Activated T-cell treated with anti-CD3 and anti-CD28 coated beads, Interleukin-2, amount 50 U/mL, for 4 hours (primary cell): ENCODE data around the gene NR1H3. TPM values are rescaled to one million over a fixed set of nuclear protein-coding genes. Genes with fewer than 3 reads are reported as not detected.

ENCODE experiments used
- ATAC-seq, 2 donors: fragments of 200-7000 bp; cut with Tn5 transposase; one replicate each; pipeline ENCODE4 v1.10.0; 2021
- DNase-seq: peaks from one replicate; pipeline ENCODE4 v3.0.0-alpha.2; 2020
- H3K27me3 Mint-ChIP-seq: one replicate; pipeline ENCODE4 v1.8.0; 2021; ENCODE audit warnings: low read depth, mixed read lengths
- H3K36me3 Mint-ChIP-seq: one replicate; pipeline ENCODE4 v1.8.0; 2022; ENCODE audit warnings: mixed read lengths; ENCODE audit not compliant: insufficient read depth
- H3K4me1 Mint-ChIP-seq: one replicate; pipeline ENCODE4 v1.8.0; 2021; ENCODE audit warnings: low read depth, mixed read lengths
- H3K4me3 Mint-ChIP-seq: one replicate; pipeline ENCODE4 v1.8.0; 2021; ENCODE audit warnings: mild to moderate bottlenecking, moderate library complexity, mixed read lengths
- H3K9me3 Mint-ChIP-seq: one replicate; pipeline ENCODE4 v1.8.0; 2021; ENCODE audit warnings: mixed read lengths
- total RNA-seq, 3 donors: library from RNA; stranded (reverse); gene quantifications; one replicate each; pipeline ENCODE4 v1.2.1, GENCODE V29; 2021

The NR1H3 gene
- total RNA-seq, 3 donors from 2014 or later = 8.5 to 10.3 (median 10.0) TPM

- H3K4me1 Mint-ChIP-seq = peaks cover 27% of the 10 kb centered on the region
- H3K4me3 Mint-ChIP-seq = peak overlapping the region; percentile 27
- H3K9me3 Mint-ChIP-seq = no peaks in the 10 kb centered on the region
- no peaks in the 10 kb centered on the region for H3K27me3 Mint-ChIP-seq
- peak; percentile 67 to 71 for ATAC-seq
- peaks cover 24% of the 10 kb centered on the region for H3K36me3 Mint-ChIP-seq
- peak; percentile 47 for DNase-seq
Observed at GRCh38 chr11:47234669-47235100, 23.1 kb upstream of the NR1H3 start.

GRCh38 chr11:47235163-47235562, 22.6 kb upstream of the NR1H3 start:
- H3K4me1 Mint-ChIP-seq = peaks cover 27% of the 10 kb centered on the region
- no peaks in the 10 kb centered on the region for H3K27me3 Mint-ChIP-seq
- H3K36me3 Mint-ChIP-seq = peaks cover 28% of the 10 kb centered on the region
- no peak for DNase-seq
- H3K9me3 Mint-ChIP-seq = no peaks in the 10 kb centered on the region
- ATAC-seq = peak; percentile 4 to 32
- peak overlapping the region; percentile 27 for H3K4me3 Mint-ChIP-seq

GRCh38 chr11:47236482-47236881, 21.3 kb upstream of the NR1H3 start:
- DNase-seq (no peak), ATAC-seq (no peak)
- H3K36me3 Mint-ChIP-seq = peaks cover 33% of the 10 kb centered on the region
- H3K4me1 Mint-ChIP-seq = peaks cover 27% of the 10 kb centered on the region
- no peak overlapping the region for H3K4me3 Mint-ChIP-seq
- H3K9me3 Mint-ChIP-seq = no peaks in the 10 kb centered on the region
- no peaks in the 10 kb centered on the region for H3K27me3 Mint-ChIP-seq

- DNase-seq (no peak), ATAC-seq (no peak)
- H3K27me3 Mint-ChIP-seq = no peaks in the 10 kb centered on the region
- H3K9me3 Mint-ChIP-seq = no peaks in the 10 kb centered on the region
- peaks cover 15% of the 10 kb centered on the region for H3K4me1 Mint-ChIP-seq
- H3K36me3 Mint-ChIP-seq = peaks cover 51% of the 10 kb centered on the region
- H3K4me3 Mint-ChIP-seq = no peak overlapping the region
Observed at GRCh38 chr11:47239852-47240251, 17.9 kb upstream of the NR1H3 start.

GRCh38 chr11:47241841-47242301, 15.9 kb upstream of the NR1H3 start:
- peak; percentile 10 to 29 for ATAC-seq
- Mint-ChIP-seq H3K9me3 (no peaks in the 10 kb centered on the region), H3K4me3 (no peak overlapping the region), H3K36me3 (peaks cover 40% of the 10 kb centered on the region), H3K27me3 (no peaks in the 10 kb centered on the region), H3K4me1 (peaks cover under 1% of the 10 kb centered on the region)
- no peak for DNase-seq

- no peaks in the 10 kb centered on the region for H3K9me3 Mint-ChIP-seq
- H3K4me1 Mint-ChIP-seq = no peaks in the 10 kb centered on the region
- peaks cover 36% of the 10 kb centered on the region for H3K36me3 Mint-ChIP-seq
- ATAC-seq (no peak), DNase-seq (no peak)
- no peaks in the 10 kb centered on the region for H3K27me3 Mint-ChIP-seq
- no peak overlapping the region for H3K4me3 Mint-ChIP-seq
Observed at GRCh38 chr11:47242596-47243192, 15.1 kb upstream of the NR1H3 start.

GRCh38 chr11:47243454-47243853, 14.3 kb upstream of the NR1H3 start:
- ATAC-seq (no peak), DNase-seq (no peak)
- Mint-ChIP-seq H3K36me3 (peaks cover 30% of the 10 kb centered on the region), H3K4me3 (no peak overlapping the region), H3K27me3 (no peaks in the 10 kb centered on the region), H3K4me1 (peaks cover 5% of the 10 kb centered on the region), H3K9me3 (no peaks in the 10 kb centered on the region)

- Mint-ChIP-seq H3K4me3 (no peak overlapping the region), H3K4me1 (peaks cover 17% of the 10 kb centered on the region), H3K27me3 (no peaks in the 10 kb centered on the region), H3K36me3 (peaks cover 28% of the 10 kb centered on the region), H3K9me3 (no peaks in the 10 kb centered on the region)
- no peak for ATAC-seq
- no peak for DNase-seq
Observed at GRCh38 chr11:47244448-47245350, 13.1 kb upstream of the NR1H3 start.

- DNase-seq = no peak
- no peak overlapping the region for H3K4me3 Mint-ChIP-seq
Observed at GRCh38 chr11:47245611-47246357, 12.0 kb upstream of the NR1H3 start.

GRCh38 chr11:47247502-47247901, 10.3 kb upstream of the NR1H3 start:
- H3K4me3 Mint-ChIP-seq = peak overlapping the region; percentile 96
- ATAC-seq = no peak
- no peaks in the 10 kb centered on the region for H3K9me3 Mint-ChIP-seq
- H3K4me1 Mint-ChIP-seq = peaks cover 17% of the 10 kb centered on the region
- DNase-seq = no peak
- H3K27me3 Mint-ChIP-seq = no peaks in the 10 kb centered on the region
- H3K36me3 Mint-ChIP-seq = peaks cover 9% of the 10 kb centered on the region

More at GRCh38 chr11:47245611-47246357, 12.0 kb upstream of the NR1H3 start:
- no peaks in the 10 kb centered on the region for H3K9me3 Mint-ChIP-seq
- H3K4me1 Mint-ChIP-seq = peaks cover 17% of the 10 kb centered on the region
- H3K36me3 Mint-ChIP-seq = peaks cover 22% of the 10 kb centered on the region
- no peaks in the 10 kb centered on the region for H3K27me3 Mint-ChIP-seq
- no peak for ATAC-seq

- no peaks in the 10 kb centered on the region for H3K27me3 Mint-ChIP-seq
- DNase-seq (no peak), ATAC-seq (peak; percentile 16 to 26)
- H3K36me3 Mint-ChIP-seq = peaks cover 7% of the 10 kb centered on the region
- peak overlapping the region; percentile 96 for H3K4me3 Mint-ChIP-seq
- peaks cover 17% of the 10 kb centered on the region for H3K4me1 Mint-ChIP-seq
- H3K9me3 Mint-ChIP-seq = no peaks in the 10 kb centered on the region
Observed at GRCh38 chr11:47248304-47248663, 9.5 kb upstream of the NR1H3 start.

GRCh38 chr11:47248664-47249377, 9.0 kb upstream of the NR1H3 start, which contains the start of gene ACP2:
Gene ACP2, minus strand, starts transcription at chr11:47248814. Its CDS starts 25 bp downstream, at chr11:47248789.
- peak; percentile 82 for DNase-seq
- peak within 1 kb of the TSS; percentile 96 for H3K4me3 Mint-ChIP-seq
- peaks cover 5% of the 10 kb centered on the region for H3K36me3 Mint-ChIP-seq
- no peaks in the 10 kb centered on the region for H3K9me3 Mint-ChIP-seq
- H3K27me3 Mint-ChIP-seq = no peaks in the 10 kb centered on the region
- ATAC-seq = peak; percentile 97 to 98
- H3K4me1 Mint-ChIP-seq = peaks cover 17% of the 10 kb centered on the region

GRCh38 chr11:47249378-47249715, 8.4 kb upstream of the NR1H3 start:
- H3K9me3 Mint-ChIP-seq = no peaks in the 10 kb centered on the region
- peak overlapping the region; percentile 96 for H3K4me3 Mint-ChIP-seq

GRCh38 chr11:47251751-47252150, 6.0 kb upstream of the NR1H3 start:
- H3K4me1 Mint-ChIP-seq = peaks cover 17% of the 10 kb centered on the region
- H3K4me3 Mint-ChIP-seq = no peak overlapping the region
- no peaks in the 10 kb centered on the region for H3K36me3 Mint-ChIP-seq
- no peak for DNase-seq
- no peaks in the 10 kb centered on the region for H3K27me3 Mint-ChIP-seq
- ATAC-seq = no peak
- no peaks in the 10 kb centered on the region for H3K9me3 Mint-ChIP-seq

More at GRCh38 chr11:47249378-47249715, 8.4 kb upstream of the NR1H3 start:
- Mint-ChIP-seq H3K27me3 (no peaks in the 10 kb centered on the region), H3K36me3 (peaks cover 4% of the 10 kb centered on the region), H3K4me1 (peaks cover 17% of the 10 kb centered on the region)
- no peak for DNase-seq
- no peak for ATAC-seq
